SK-N-SH (cell line): ENCODE results near the gene RAI14. TPM values are rescaled to one million over a fixed set of nuclear protein-coding genes. Genes with fewer than 3 reads are reported as not detected.
A peak's percentile ranks its signal among the peaks of the same experiment; 100 is the strongest.

Experiments used
- CTCF ChIA-PET: fragments of 300-600, 350-600 bp; formaldehyde crosslinking; extraction: SDS; loops from one replicate; lab custom pipeline; 2021; lab: Yijun Ruan, JAX
- POLR2A ChIA-PET: fragments of 350-600 bp; sonication (Branson Sonifier 250); formaldehyde crosslinking; extraction: SDS; loops from one replicate; lab custom pipeline; 2020; ENCODE audit warnings: antibody characterized with exemption, inconsistent platforms; lab: Yijun Ruan, JAX
- DNase-seq: peaks from one replicate; pipeline ENCODE4 v3.0.0; 2012
- H2AFZ ChIP-seq: fragments of 200-600 bp; sonication (generic); 2 replicates; pipeline ENCODE4 v1.8.1; 2016; ENCODE audit warnings: antibody characterized with exemption, mild to moderate bottlenecking, low read depth
- H3F3A ChIP-seq: fragments of 200-600 bp; sonication (generic); replicated peaks from 2 replicates; pipeline ENCODE3; 2016; ENCODE audit warnings: antibody characterized with exemption, mild to moderate bottlenecking; ENCODE audit not compliant: insufficient read depth
- H3K27ac ChIP-seq, 2 experiments: fragments of 200-500 bp in 1 of 2; fragments of 200-600 bp in 1 of 2; sonication (Bioruptor generic) in 1 of 2; sonication (generic), shearing (Covaris generic) in 1 of 2; 2 replicates each; pipeline versions ENCODE4 v1.5.1 to v1.6.1; 2014 to 2016; ENCODE audit warnings: low read depth in 2 of 2, inconsistent platforms in 1 of 2, low read length in 1 of 2, mild to moderate bottlenecking in 1 of 2, mixed read lengths in 1 of 2
- H3K27me3 ChIP-seq: fragments of 200-600 bp; sonication (generic), shearing (Covaris generic); 2 replicates; pipeline ENCODE4 v1.6.1; 2016; ENCODE audit warnings: mixed run types; ENCODE audit not compliant: insufficient read depth
- H3K36me3 ChIP-seq, 2 experiments: fragments of 200-500 bp in 1 of 2; fragments of 200-600 bp in 1 of 2; sonication (Bioruptor generic) in 1 of 2; sonication (generic) in 1 of 2; replicated peaks in 1 of 2; 2 replicates each; pipeline versions ENCODE3 to v1.5.1; 2014 to 2016; ENCODE audit warnings: low read length in 1 of 2, mild to moderate bottlenecking in 1 of 2; ENCODE audit not compliant: insufficient read depth in 2 of 2, control insufficient read depth in 1 of 2
- H3K4me1 ChIP-seq, 2 experiments: fragments of 200-500 bp in 1 of 2; fragments of 200-600 bp in 1 of 2; sonication (Bioruptor generic) in 1 of 2; sonication (generic), shearing (Covaris generic) in 1 of 2; 2 replicates each; pipeline versions ENCODE4 v1.5.1 to v1.6.1; 2014 to 2016; ENCODE audit warnings: low read depth in 1 of 2, low read length in 1 of 2, mixed run types in 1 of 2; ENCODE audit not compliant: insufficient read depth in 2 of 2, control insufficient read depth in 1 of 2
- H3K4me2 ChIP-seq: fragments of 200-600 bp; sonication (generic), shearing (Covaris generic); 2 replicates; pipeline ENCODE4 v1.6.1; 2017; ENCODE audit warnings: mixed run types
- H3K4me3 ChIP-seq, 2 experiments: fragments of 200-500 bp in 1 of 2; fragments of 200-600 bp in 1 of 2; sonication (Bioruptor generic) in 1 of 2; sonication (generic), shearing (Covaris generic) in 1 of 2; 2 replicates each; pipeline versions ENCODE4 v1.5.1 to v1.8.1; 2014 to 2016; ENCODE audit warnings: low read depth in 2 of 2, inconsistent platforms in 1 of 2, low read length in 1 of 2, mild to moderate bottlenecking in 1 of 2, mixed read lengths in 1 of 2, moderate library complexity in 1 of 2
- H3K79me2 ChIP-seq: fragments of 200-600 bp; sonication (generic); 2 replicates; pipeline ENCODE4 v1.8.1; 2017; ENCODE audit warnings: mild to moderate bottlenecking; ENCODE audit not compliant: insufficient read depth
- H3K9ac ChIP-seq: fragments of 200-600 bp; sonication (generic); 2 replicates; pipeline ENCODE4 v1.6.1; 2017; ENCODE audit warnings: mixed run types
- H3K9me2 ChIP-seq: fragments of 200-600 bp; sonication (generic); 2 replicates; pipeline ENCODE4 v1.6.1; 2017; ENCODE audit warnings: mixed run types
- H3K9me3 ChIP-seq: fragments of 200-600 bp; sonication (generic); 2 replicates; pipeline ENCODE4 v1.6.1; 2017; ENCODE audit warnings: mixed run types, mild to moderate bottlenecking, moderate library complexity
- H4K20me1 ChIP-seq: fragments of 200-600 bp; sonication (generic); 2 replicates; pipeline ENCODE4 v1.6.1; 2017; ENCODE audit warnings: mild to moderate bottlenecking, mixed run types; ENCODE audit not compliant: insufficient read depth
- ELF1 ChIP-seq: IDR thresholded peaks from 2 replicates; pipeline ENCODE4 v1.4.0; 2012
- EZH2phosphoT487 ChIP-seq: fragments of 200-600 bp; sonication (generic); IDR thresholded peaks from 2 replicates; pipeline ENCODE4 v1.6.1; 2017; ENCODE audit warnings: low read depth, mixed run types, mild to moderate bottlenecking, antibody characterized with exemption, moderate library complexity, borderline replicate concordance
- FOSL2 ChIP-seq: IDR thresholded peaks from 2 replicates; pipeline ENCODE4 v1.4.0; 2012; ENCODE audit warnings: low read depth, mild to moderate bottlenecking, moderate library complexity, borderline replicate concordance
- GABPA ChIP-seq: IDR thresholded peaks from 2 replicates; pipeline ENCODE4 v1.4.0; 2012; ENCODE audit warnings: low read depth, mild to moderate bottlenecking
- GATA2 ChIP-seq: sonication (generic); formaldehyde crosslinking; IDR thresholded peaks from 2 replicates; pipeline ENCODE4 v1.5.0; 2020; ENCODE audit warnings: mild to moderate bottlenecking, missing genetic modification reagents
- MEF2A ChIP-seq: IDR thresholded peaks from 2 replicates; pipeline ENCODE4 v1.4.0; 2012; ENCODE audit warnings: low read depth, borderline replicate concordance
- NFIC ChIP-seq: IDR thresholded peaks from 2 replicates; pipeline ENCODE4 v1.4.0; 2012; ENCODE audit warnings: borderline replicate concordance
- POLR2AphosphoS5 ChIP-seq: IDR thresholded peaks from 2 replicates; pipeline ENCODE4 v1.6.1; 2012; ENCODE audit warnings: low read depth, low read length
- RAD21 ChIP-seq: IDR thresholded peaks from 2 replicates; pipeline ENCODE4 v1.6.1; 2012; ENCODE audit warnings: mild to moderate bottlenecking, low read length
- SIN3A ChIP-seq: IDR thresholded peaks from 2 replicates; pipeline ENCODE4 v1.6.1; 2012; ENCODE audit warnings: low read depth, mild to moderate bottlenecking, low read length, moderate library complexity, borderline replicate concordance
- TAF1 ChIP-seq: IDR thresholded peaks from 2 replicates; pipeline ENCODE4 v1.6.1; 2012; ENCODE audit warnings: low read depth, mild to moderate bottlenecking, low read length, moderate library complexity, borderline replicate concordance
- YY1 ChIP-seq: IDR thresholded peaks from 2 replicates; pipeline ENCODE4 v1.4.0; 2012; ENCODE audit warnings: low read depth, mild to moderate bottlenecking
- WGBS: methylation state at CpG from one replicate; pipeline ENCODE4 v1.1.6; 2017; ENCODE audit warnings: low lambda C conversion rate; 5-methylcytosine and 5-hydroxymethylcytosine counted together
- polyA plus RNA-seq, 3 experiments: library from polyadenylated mRNA; depleted of rRNA; stranded (reverse); fragments of >200 nt; gene quantifications; 2 replicates each; pipeline ENCODE4 v1.2.3, GENCODE V29; 2012
- TF ChIP-seq, protein P1 (sequence below): IDR thresholded peaks from 2 replicates; pipeline ENCODE4 v1.4.0; 2012; ENCODE audit warnings: low read depth
- TF ChIP-seq, protein P2 (sequence below): IDR thresholded peaks from 2 replicates; pipeline ENCODE4 v1.4.0; 2012; ENCODE audit warnings: low read depth, borderline replicate concordance
- TF ChIP-seq, protein P3 (sequence below): fragments of 200-600 bp; sonication (generic); IDR thresholded peaks from 2 replicates; pipeline ENCODE4 v1.6.1; 2017; ENCODE audit warnings: antibody characterized with exemption, mild to moderate bottlenecking, moderate library complexity
- TF ChIP-seq, protein P4 (sequence below): IDR thresholded peaks from 2 replicates; pipeline ENCODE4 v1.4.0; 2012; ENCODE audit warnings: low read depth, borderline replicate concordance
- TF ChIP-seq, protein P5 (sequence below): fragments of 150-350 bp; IDR thresholded peaks from 2 replicates; pipeline ENCODE4 v1.6.1; 2017; ENCODE audit warnings: antibody characterized with exemption, low read length, low read depth, borderline replicate concordance

Gene RAI14
- polyA plus RNA-seq, 1 of the 3 experiments (the other 2 are of a cell fraction) = 53.2 TPM

DNA sequence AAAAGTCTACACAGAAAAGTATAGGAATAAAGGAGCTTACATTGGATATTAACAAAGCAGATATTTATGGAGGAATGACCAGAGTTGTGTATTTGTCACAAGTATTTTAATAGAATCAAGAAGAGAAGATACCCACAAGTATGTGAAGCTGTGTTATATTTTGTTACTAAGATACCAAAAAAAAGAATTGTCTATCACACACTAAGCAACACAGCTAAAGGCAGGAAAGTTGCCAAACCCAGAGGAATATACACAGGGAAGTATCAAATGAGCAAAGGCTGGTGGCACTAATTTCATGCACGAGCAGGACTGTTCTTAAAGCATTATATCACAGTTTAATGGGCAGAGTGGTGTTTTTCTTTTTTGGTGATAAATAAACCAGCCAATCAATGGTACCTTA, 30.9 kb upstream of the RAI14 start (continued):
- TF ChIP-seq, protein P1, sequence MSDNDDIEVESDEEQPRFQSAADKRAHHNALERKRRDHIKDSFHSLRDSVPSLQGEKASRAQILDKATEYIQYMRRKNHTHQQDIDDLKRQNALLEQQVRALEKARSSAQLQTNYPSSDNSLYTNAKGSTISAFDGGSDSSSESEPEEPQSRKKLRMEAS = no peak
- no peak for TF ChIP-seq ELF1
- TF ChIP-seq GATA2 (CRISPR knock-in tag) = no peak
- TF ChIP-seq, protein P2, sequence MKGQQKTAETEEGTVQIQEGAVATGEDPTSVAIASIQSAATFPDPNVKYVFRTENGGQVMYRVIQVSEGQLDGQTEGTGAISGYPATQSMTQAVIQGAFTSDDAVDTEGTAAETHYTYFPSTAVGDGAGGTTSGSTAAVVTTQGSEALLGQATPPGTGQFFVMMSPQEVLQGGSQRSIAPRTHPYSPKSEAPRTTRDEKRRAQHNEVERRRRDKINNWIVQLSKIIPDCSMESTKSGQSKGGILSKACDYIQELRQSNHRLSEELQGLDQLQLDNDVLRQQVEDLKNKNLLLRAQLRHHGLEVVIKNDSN = no peak
- TF ChIP-seq, protein P3, sequence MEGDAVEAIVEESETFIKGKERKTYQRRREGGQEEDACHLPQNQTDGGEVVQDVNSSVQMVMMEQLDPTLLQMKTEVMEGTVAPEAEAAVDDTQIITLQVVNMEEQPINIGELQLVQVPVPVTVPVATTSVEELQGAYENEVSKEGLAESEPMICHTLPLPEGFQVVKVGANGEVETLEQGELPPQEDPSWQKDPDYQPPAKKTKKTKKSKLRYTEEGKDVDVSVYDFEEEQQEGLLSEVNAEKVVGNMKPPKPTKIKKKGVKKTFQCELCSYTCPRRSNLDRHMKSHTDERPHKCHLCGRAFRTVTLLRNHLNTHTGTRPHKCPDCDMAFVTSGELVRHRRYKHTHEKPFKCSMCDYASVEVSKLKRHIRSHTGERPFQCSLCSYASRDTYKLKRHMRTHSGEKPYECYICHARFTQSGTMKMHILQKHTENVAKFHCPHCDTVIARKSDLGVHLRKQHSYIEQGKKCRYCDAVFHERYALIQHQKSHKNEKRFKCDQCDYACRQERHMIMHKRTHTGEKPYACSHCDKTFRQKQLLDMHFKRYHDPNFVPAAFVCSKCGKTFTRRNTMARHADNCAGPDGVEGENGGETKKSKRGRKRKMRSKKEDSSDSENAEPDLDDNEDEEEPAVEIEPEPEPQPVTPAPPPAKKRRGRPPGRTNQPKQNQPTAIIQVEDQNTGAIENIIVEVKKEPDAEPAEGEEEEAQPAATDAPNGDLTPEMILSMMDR = no peak
- TF ChIP-seq, protein P4, sequence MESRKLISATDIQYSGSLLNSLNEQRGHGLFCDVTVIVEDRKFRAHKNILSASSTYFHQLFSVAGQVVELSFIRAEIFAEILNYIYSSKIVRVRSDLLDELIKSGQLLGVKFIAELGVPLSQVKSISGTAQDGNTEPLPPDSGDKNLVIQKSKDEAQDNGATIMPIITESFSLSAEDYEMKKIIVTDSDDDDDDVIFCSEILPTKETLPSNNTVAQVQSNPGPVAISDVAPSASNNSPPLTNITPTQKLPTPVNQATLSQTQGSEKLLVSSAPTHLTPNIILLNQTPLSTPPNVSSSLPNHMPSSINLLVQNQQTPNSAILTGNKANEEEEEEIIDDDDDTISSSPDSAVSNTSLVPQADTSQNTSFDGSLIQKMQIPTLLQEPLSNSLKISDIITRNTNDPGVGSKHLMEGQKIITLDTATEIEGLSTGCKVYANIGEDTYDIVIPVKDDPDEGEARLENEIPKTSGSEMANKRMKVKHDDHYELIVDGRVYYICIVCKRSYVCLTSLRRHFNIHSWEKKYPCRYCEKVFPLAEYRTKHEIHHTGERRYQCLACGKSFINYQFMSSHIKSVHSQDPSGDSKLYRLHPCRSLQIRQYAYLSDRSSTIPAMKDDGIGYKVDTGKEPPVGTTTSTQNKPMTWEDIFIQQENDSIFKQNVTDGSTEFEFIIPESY = no peak
- TF ChIP-seq NFIC = no peak

DNA sequence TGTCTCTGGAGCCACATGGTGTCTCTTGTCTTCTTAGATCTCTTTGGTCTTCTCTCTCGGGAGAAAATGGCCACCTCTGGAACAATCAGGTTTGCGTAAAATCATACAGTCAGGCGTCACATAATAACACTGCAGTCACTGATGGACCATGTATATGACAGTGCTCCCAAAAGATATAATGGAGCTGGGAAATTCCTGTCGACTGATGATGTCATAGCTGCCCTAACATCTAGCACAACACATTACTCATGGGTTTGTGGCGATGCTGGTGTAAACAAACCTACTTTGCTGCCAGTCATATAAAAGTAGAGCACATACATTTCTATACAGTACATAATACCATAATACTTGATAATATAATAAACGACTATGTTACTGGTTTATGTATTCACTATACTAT, 30.1 kb upstream of the RAI14 start:
- H2AFZ ChIP-seq = no peak overlapping the region
- H3F3A ChIP-seq = peaks cover 35% of the 10 kb centered on the region
- H3K27ac ChIP-seq = peak overlapping the region in 1 of 2 experiments; percentile 27; a peak in 2 of 4 replicates
- POLR2A ChIA-PET = no interaction called here
- H4K20me1 ChIP-seq = no peaks in the 10 kb centered on the region
- WGBS = 50% methylated on average over 6 of the region's 6 CpGs
- peak; percentile 12; the same call in 1 of the 2 replicates for TF ChIP-seq FOSL2
- TF ChIP-seq, protein P1 = no peak
- H3K79me2 ChIP-seq = no peaks in the 10 kb centered on the region
- H3K4me2 ChIP-seq = no peak overlapping the region
- H3K36me3 ChIP-seq = no peaks in the 10 kb centered on the region
- H3K27me3 ChIP-seq = no peaks in the 10 kb centered on the region
- CTCF ChIA-PET = no interaction called here
- no peaks in the 10 kb centered on the region for H3K9me2 ChIP-seq
- H3K4me3 ChIP-seq = no peak overlapping the region
- peaks cover 0 to 31% of the 10 kb centered on the region in 2 experiments; a peak in 2 of 4 replicates for H3K4me1 ChIP-seq
- H3K9me3 ChIP-seq = no peaks in the 10 kb centered on the region
- DNase-seq = no peak
- H3K9ac ChIP-seq = no peak overlapping the region

DNA sequence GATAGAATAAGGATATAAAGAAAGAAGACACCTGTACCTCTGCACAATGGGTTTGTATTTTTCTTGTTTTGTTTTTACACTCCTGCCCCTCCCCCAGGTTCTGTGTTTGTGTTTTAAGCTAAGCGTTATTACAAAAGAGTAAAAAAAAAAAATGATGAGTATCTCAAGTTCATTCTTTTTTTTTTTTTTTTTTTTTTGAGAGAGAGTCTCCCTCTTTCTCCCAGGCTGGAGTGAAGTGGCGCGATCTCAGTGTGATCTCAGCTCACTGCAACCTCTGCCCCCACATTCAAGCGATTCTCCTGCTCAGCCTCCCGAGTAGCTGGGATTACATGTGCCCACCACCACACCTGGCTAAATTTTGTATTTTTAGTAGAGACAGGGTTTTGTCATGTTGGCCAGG, 29.4 kb upstream of the RAI14 start:
- Histone ChIP-seq H3K27me3 (no peaks in the 10 kb centered on the region), H3K27ac (peak overlapping the region in 1 of 2 experiments; percentile 61; a peak in 1 of 4 replicates), H3K4me1 (peaks cover 0 to 29% of the 10 kb centered on the region in 2 experiments; a peak in 2 of 4 replicates), H3K9me2 (no peaks in the 10 kb centered on the region), H3K36me3 (no peaks in the 10 kb centered on the region), H3K4me3 (no peak overlapping the region), H2AFZ (no peak overlapping the region), H4K20me1 (no peaks in the 10 kb centered on the region), H3K79me2 (no peaks in the 10 kb centered on the region), H3K4me2 (no peak overlapping the region), H3F3A (peaks cover 28% of the 10 kb centered on the region), H3K9me3 (no peaks in the 10 kb centered on the region), H3K9ac (no peak overlapping the region)
- 78% methylated on average over 5 of the region's 5 CpGs for WGBS
- CTCF ChIA-PET = no interaction called here
- no peak for DNase-seq
- POLR2A ChIA-PET = no interaction called here
- TF ChIP-seq MEF2A (no peak), GATA2 (CRISPR knock-in tag) (no peak), GABPA (no peak), RAD21 (no peak), SIN3A (no peak), TAF1 (no peak), ELF1 (no peak), EZH2phosphoT487 (no peak), YY1 (no peak), POLR2AphosphoS5 (no peak)
- TF ChIP-seq, protein P4 = no peak
- TF ChIP-seq, protein P5, sequence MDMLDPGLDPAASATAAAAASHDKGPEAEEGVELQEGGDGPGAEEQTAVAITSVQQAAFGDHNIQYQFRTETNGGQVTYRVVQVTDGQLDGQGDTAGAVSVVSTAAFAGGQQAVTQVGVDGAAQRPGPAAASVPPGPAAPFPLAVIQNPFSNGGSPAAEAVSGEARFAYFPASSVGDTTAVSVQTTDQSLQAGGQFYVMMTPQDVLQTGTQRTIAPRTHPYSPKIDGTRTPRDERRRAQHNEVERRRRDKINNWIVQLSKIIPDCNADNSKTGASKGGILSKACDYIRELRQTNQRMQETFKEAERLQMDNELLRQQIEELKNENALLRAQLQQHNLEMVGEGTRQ = no peak
